Suprapubic skin (tissue), 3 donors: Measurements from ENCODE around the gene LY6G5C.

Experiments used
- CTCF ChIP-seq, 2 donors: fragments of 200-600 bp in 1 of 2; fragments of 450-650 bp in 1 of 2; sonication (generic) in 1 of 2; IDR thresholded peaks; one replicate each; pipeline ENCODE4 v1.5.1; 2016 to 2019; ENCODE audit warnings: antibody characterized with exemption in 2 of 2, mild to moderate bottlenecking in 1 of 2, moderate library complexity in 1 of 2
- POLR2A ChIP-seq, 2 donors: fragments of 450-650 bp; IDR thresholded peaks; one replicate each; pipeline ENCODE4 v1.6.1; 2017; ENCODE audit warnings: antibody characterized with exemption in 2 of 2, mild to moderate bottlenecking in 2 of 2, moderate library complexity in 2 of 2

- no peak for TF ChIP-seq POLR2A (IDR thresholded peaks at IDR 0.05)
- no peak for TF ChIP-seq CTCF (IDR thresholded peaks at IDR 0.05)
These were observed 6.5 kb upstream of the LY6G5C start for GRCh38 chr6:31687321-31687720.
